ENCODE measurements around the gene DDX51. TPM values are rescaled to one million over a fixed set of nuclear protein-coding genes. Genes with fewer than 3 reads are reported as not detected.
A peak's percentile ranks its signal among the peaks of the same experiment; 100 is the strongest.

Gene DDX51
- total and polyA plus RNA-seq, 2 of the 13 experiments (the other 11 are each of a cell fraction or from before 2014, with no cell fraction given) = 10.1 TPM

GRCh38 chr12:132144810-132145168, 670 bp upstream of the DDX51 start (continued):
- TF ChIP-seq ZNF101 (CRISPR knock-in tag; IDR thresholded peaks at IDR 0.05; ENCODE audit: borderline replicate concordance, low read depth) (no peak), CENPT (CRISPR knock-in tag; IDR thresholded peaks at IDR 0.05; ENCODE audit: low read depth) (no peak)

- H3K4me1 ChIP-seq (ENCODE audit: insufficient read depth, low read length) = peaks cover 17% of the 10 kb centered on the region
- no peaks in the 10 kb centered on the region for H3K9me3 ChIP-seq (ENCODE audit: low read length)
- H3K36me3 ChIP-seq (replicated peaks in 1 of 2; ENCODE audit: control insufficient read depth in 1 of 2, insufficient read depth in 2 of 2, low read length in 2 of 2) = peaks cover 26 to 36% of the 10 kb centered on the region in 2 experiments
- in situ Hi-C loops (cut with HindIII; ENCODE audit: extremely low pct_ligation_motif_present, low pct_unique_long_range_greater_than_20kb) = no loop called here
- peak overlapping the region; percentile 94 for H3K4me2 ChIP-seq (ENCODE audit: low read depth, low read length)
- FAIRE-seq = no peak
- CTCF ChIA-PET (ENCODE audit: low intra/inter-chr PET ratio, low total read pairs) = no interaction called here
- intact Hi-C loops (cut with micrococcal nuclease; ENCODE audit: unreplicated experiment) = no loop called here
- POLR2A ChIA-PET = no interaction called here
- peak overlapping the region; percentile 80 for H3K9ac ChIP-seq (ENCODE audit: insufficient read depth, low read depth, low read length)
- no peak for DNase-seq (ENCODE audit: low spot score)
- H2AFZ ChIP-seq (ENCODE audit: low read length) = no peak overlapping the region
- TSS peak; percentile 45 for BruUV-seq (replicated peaks)
- peak overlapping the region; percentile 85 to 99 (median 93) for H3K4me3 ChIP-seq (replicated peaks in 1 of 3; ENCODE audit: insufficient read depth in 1 of 3, low read depth in 2 of 3, low read length in 3 of 3)
- TF ChIP-seq ZNF891 (CRISPR knock-in tag; IDR thresholded peaks at IDR 0.05) = 0 out of 2 replicates have a peak, but pooled peaks have one; percentile 4
- TF ChIP-seq KDM2A (CRISPR knock-in tag; IDR thresholded peaks at IDR 0.05; ENCODE audit: borderline replicate concordance, low read depth) = 0 out of 2 replicates have a peak, but pooled peaks have one; percentile 41
- TF ChIP-seq HIVEP1 (CRISPR knock-in tag; IDR thresholded peaks at IDR 0.05) = 0 out of 2 replicates have a peak, but pooled peaks have one; percentile 45
- TF ChIP-seq MTERF4 (CRISPR knock-in tag; IDR thresholded peaks at IDR 0.05) = 0 out of 2 replicates have a peak, but pooled peaks have one; percentile 9
- no peak for TF ChIP-seq BRF2 (CRISPR knock-in tag; IDR thresholded peaks at IDR 0.05)
- 0 out of 2 replicates have a peak, but pooled peaks have one; percentile 0 for TF ChIP-seq IRX3 (CRISPR knock-in tag; IDR thresholded peaks at IDR 0.05; ENCODE audit: borderline replicate concordance, low read depth)
- no peak for TF ChIP-seq JUNB (CRISPR knock-in tag; IDR thresholded peaks at IDR 0.05; ENCODE audit: borderline replicate concordance)
- 0 out of 2 replicates have a peak, but pooled peaks have one; percentile 65 for TF ChIP-seq NRL (CRISPR knock-in tag; IDR thresholded peaks at IDR 0.05; ENCODE audit: borderline replicate concordance)
- peaks cover 26% of the 10 kb centered on the region for H3K79me2 ChIP-seq (ENCODE audit: insufficient read depth, low read length)
- no peaks in the 10 kb centered on the region for H4K20me1 ChIP-seq (ENCODE audit: insufficient read depth, low read length)
- 19% methylated on average over 13 of the region's 82 CpGs for WGBS (ENCODE audit: low lambda C conversion rate)
- no peaks in the 10 kb centered on the region; a peak in 1 of 5 replicates for H3K27me3 ChIP-seq (ENCODE audit: control insufficient read depth in 1 of 2, insufficient read depth in 2 of 2, low read length in 2 of 2)
- ATAC-seq = peak; percentile 10; the same call in 2 of the 3 replicates
- no peak overlapping the region for H3K27ac ChIP-seq (ENCODE audit: extremely low read length, insufficient read depth, low read length)
Observed at GRCh38 chr12:132143336-132144071, 615 bp downstream of the DDX51 start.
